ENCODE measurements around the gene LRMDA. TPM values are rescaled to one million over a fixed set of nuclear protein-coding genes. Genes with fewer than 3 reads are reported as not detected.

LRMDA gene
- total and polyA plus RNA-seq, 2 of the 8 experiments (the other 6 are each of a cell fraction or from before 2014, with no cell fraction given) = 0.86 to 2.8 TPM

DNA sequence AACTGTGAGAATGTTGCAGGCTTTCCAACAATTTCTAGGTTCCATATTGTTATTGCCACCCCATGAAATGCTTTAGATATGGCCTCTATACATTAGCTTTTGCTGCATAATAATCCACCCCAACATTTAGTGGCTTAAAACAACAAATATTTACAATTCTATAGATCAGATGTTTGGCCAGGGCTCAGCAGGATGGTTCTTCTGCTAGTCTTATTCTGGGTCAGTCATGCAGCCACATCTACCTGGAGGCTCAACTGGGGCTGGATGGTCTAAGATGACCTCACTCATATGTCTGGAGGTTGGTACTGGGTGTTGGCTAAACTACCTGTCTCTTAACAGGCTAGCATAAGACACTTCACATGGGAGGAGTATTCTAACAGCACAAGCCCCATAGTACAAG, 607.3 kb downstream of the LRMDA start:
- H4K8ac ChIP-seq (ENCODE audit: extremely low read depth, insufficient read depth, low read length) = no peak overlapping the region
- POLR2A ChIA-PET (ENCODE audit: partially characterized antibody) = no interaction called here
- TF ChIP-seq GABPA (IDR thresholded peaks at IDR 0.05; ENCODE audit: borderline replicate concordance, insufficient read depth, low read length) (no peak), TAF7 (optimal IDR thresholded peaks at IDR 0.05; ENCODE audit: borderline replicate concordance, low read depth, low read length) (no peak), ASH2L (IDR thresholded peaks at IDR 0.05; ENCODE audit: low read length) (no peak), YY1 (IDR thresholded peaks at IDR 0.05; ENCODE audit: low read depth, low read length) (no peak), BCL11A (IDR thresholded peaks at IDR 0.05; ENCODE audit: low read depth in 2 of 2, low read length in 2 of 2) (no peak), NRF1 (IDR thresholded peaks at IDR 0.05; ENCODE audit: low read depth, low read length) (no peak), PHF8 (conservative IDR thresholded peaks at IDR 0.05; ENCODE audit: low read depth, low read length) (no peak), CBX8 (IDR thresholded peaks at IDR 0.05; ENCODE audit: borderline replicate concordance, low read depth, low read length) (no peak), SIRT6 (IDR thresholded peaks at IDR 0.05; ENCODE audit: low read length) (no peak), CTBP2 (IDR thresholded peaks at IDR 0.05; ENCODE audit: borderline replicate concordance, insufficient read depth, insufficient read length, low read length) (no peak), RBBP5 (IDR thresholded peaks at IDR 0.05; ENCODE audit: borderline replicate concordance, low read depth, low read length) (no peak)
- TF ChIP-seq, protein P1, sequence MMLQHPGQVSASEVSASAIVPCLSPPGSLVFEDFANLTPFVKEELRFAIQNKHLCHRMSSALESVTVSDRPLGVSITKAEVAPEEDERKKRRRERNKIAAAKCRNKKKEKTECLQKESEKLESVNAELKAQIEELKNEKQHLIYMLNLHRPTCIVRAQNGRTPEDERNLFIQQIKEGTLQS (IDR thresholded peaks at IDR 0.05; ENCODE audit: insufficient read depth, low read depth, low read length) = no peak
- TF ChIP-seq, protein P2, sequence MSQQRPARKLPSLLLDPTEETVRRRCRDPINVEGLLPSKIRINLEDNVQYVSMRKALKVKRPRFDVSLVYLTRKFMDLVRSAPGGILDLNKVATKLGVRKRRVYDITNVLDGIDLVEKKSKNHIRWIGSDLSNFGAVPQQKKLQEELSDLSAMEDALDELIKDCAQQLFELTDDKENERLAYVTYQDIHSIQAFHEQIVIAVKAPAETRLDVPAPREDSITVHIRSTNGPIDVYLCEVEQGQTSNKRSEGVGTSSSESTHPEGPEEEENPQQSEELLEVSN (IDR thresholded peaks at IDR 0.05) = no peak

More for the DNA sequence above, 607.3 kb downstream of the LRMDA start:
- Histone ChIP-seq H2AFZ (ENCODE audit: low read length) (no peak overlapping the region), H2BK12ac (ENCODE audit: low read depth, low read length) (no peak overlapping the region), H4K5ac (ENCODE audit: insufficient read length, low read depth, low read length) (no peak overlapping the region), H4K91ac (replicated peaks; ENCODE audit: insufficient read length, low read length) (no peak overlapping the region), H3K79me2 (ENCODE audit: control insufficient read depth in 1 of 2, insufficient read depth in 2 of 2, low read length in 2 of 2) (no peaks in the 10 kb centered on the region), H3K4me2 (ENCODE audit: insufficient read depth in 1 of 2, low read depth in 2 of 2, low read length in 2 of 2) (no peak overlapping the region), H3K27me3 (replicated peaks in 1 of 4; ENCODE audit: control insufficient read depth in 3 of 4, extremely low read depth in 1 of 4, insufficient read depth in 3 of 4, low read length in 3 of 4) (peaks cover 0 to 1% (median 0%) of the 10 kb centered on the region in 4 experiments; a peak in 1 of 7 replicates), H3K79me1 (ENCODE audit: low read depth, low read length) (no peaks in the 10 kb centered on the region), H2BK5ac (ENCODE audit: low read depth, low read length) (no peak overlapping the region), H3K14ac (ENCODE audit: insufficient read length) (no peak overlapping the region), H3K56ac (replicated peaks; ENCODE audit: insufficient read length, low read depth, low read length) (no peak overlapping the region), H4K20me1 (replicated peaks in 1 of 2; ENCODE audit: control insufficient read depth in 1 of 2, insufficient read depth in 2 of 2, low read length in 2 of 2) (no peaks in the 10 kb centered on the region), H3K4ac (replicated peaks; ENCODE audit: insufficient read length, low read depth, low read length) (no peak overlapping the region), H3K4me1 (replicated peaks in 1 of 4; ENCODE audit: control insufficient read depth in 3 of 4, insufficient read depth in 4 of 4, low read length in 3 of 4) (no peaks in the 10 kb centered on the region), H2BK120ac (replicated peaks; ENCODE audit: low read depth, low read length) (no peak overlapping the region), H3K27ac (ENCODE audit: low read depth, low read length) (no peak overlapping the region), H3K9me3 (ENCODE audit: insufficient read depth in 2 of 2, low read depth in 1 of 2, low read length in 1 of 2) (peaks cover 10 to 11% of the 10 kb centered on the region in 2 experiments; a peak in 2 of 4 replicates), H3K23ac (ENCODE audit: insufficient read length) (no peak overlapping the region), H3K4me3 (ENCODE audit: extremely low read depth in 1 of 4, insufficient read depth in 2 of 4, low read depth in 3 of 4, low read length in 4 of 4) (no peak overlapping the region), H3K9ac (replicated peaks in 1 of 4; ENCODE audit: extremely low read depth in 1 of 4, low read depth in 3 of 4, low read length in 3 of 4) (no peak overlapping the region), H2AK5ac (ENCODE audit: low read depth, low read length) (no peak overlapping the region), H2BK20ac (ENCODE audit: low read length) (no peak overlapping the region), H2BK15ac (ENCODE audit: low read length) (no peak overlapping the region), H3K36me3 (ENCODE audit: control insufficient read depth in 2 of 4, insufficient read depth in 4 of 4, low read length in 3 of 4) (no peaks in the 10 kb centered on the region; a peak in 1 of 8 replicates), H3K18ac (ENCODE audit: extremely low read depth, low read length) (no peak overlapping the region), H3K23me2 (ENCODE audit: low read depth, low read length) (no peaks in the 10 kb centered on the region)
- FAIRE-seq = no peak
- CTCF ChIA-PET (ENCODE audit: partially characterized antibody) = interaction anchor here (0.7 to 4.7 kb wide), 8 partner anchors 12 to 273 kb away, joined by 3 to 44 read pairs (median 3); no protein-coding TSS in a partner anchor
- no peak for DNase-seq (ENCODE audit: low read depth in 1 of 2, low spot score in 2 of 2)
